SK-N-SH (cell line): ENCODE measurements around the gene SPEG. TPM values are rescaled to one million over a fixed set of nuclear protein-coding genes. Genes with fewer than 3 reads are reported as not detected.

ENCODE experiments used
- CTCF ChIA-PET: fragments of 300-600, 350-600 bp; formaldehyde crosslinking; extraction: SDS; loops from one replicate; lab custom pipeline; 2021; lab: Yijun Ruan, JAX
- POLR2A ChIA-PET: fragments of 350-600 bp; sonication (Branson Sonifier 250); formaldehyde crosslinking; extraction: SDS; loops from one replicate; lab custom pipeline; 2020; ENCODE audit warnings: antibody characterized with exemption, inconsistent platforms; lab: Yijun Ruan, JAX
- DNase-seq: peaks from one replicate; pipeline ENCODE4 v3.0.0; 2012
- H2AFZ ChIP-seq: fragments of 200-600 bp; sonication (generic); 2 replicates; pipeline ENCODE4 v1.8.1; 2016; ENCODE audit warnings: antibody characterized with exemption, mild to moderate bottlenecking, low read depth
- H3F3A ChIP-seq: fragments of 200-600 bp; sonication (generic); replicated peaks from 2 replicates; pipeline ENCODE3; 2016; ENCODE audit warnings: antibody characterized with exemption, mild to moderate bottlenecking; ENCODE audit not compliant: insufficient read depth
- H3K27ac ChIP-seq, 2 experiments: fragments of 200-500 bp in 1 of 2; fragments of 200-600 bp in 1 of 2; sonication (Bioruptor generic) in 1 of 2; sonication (generic), shearing (Covaris generic) in 1 of 2; 2 replicates each; pipeline versions ENCODE4 v1.5.1 to v1.6.1; 2014 to 2016; ENCODE audit warnings: low read depth in 2 of 2, inconsistent platforms in 1 of 2, low read length in 1 of 2, mild to moderate bottlenecking in 1 of 2, mixed read lengths in 1 of 2
- H3K27me3 ChIP-seq: fragments of 200-600 bp; sonication (generic), shearing (Covaris generic); 2 replicates; pipeline ENCODE4 v1.6.1; 2016; ENCODE audit warnings: mixed run types; ENCODE audit not compliant: insufficient read depth
- H3K36me3 ChIP-seq, 2 experiments: fragments of 200-500 bp in 1 of 2; fragments of 200-600 bp in 1 of 2; sonication (Bioruptor generic) in 1 of 2; sonication (generic) in 1 of 2; replicated peaks in 1 of 2; 2 replicates each; pipeline versions ENCODE3 to v1.5.1; 2014 to 2016; ENCODE audit warnings: low read length in 1 of 2, mild to moderate bottlenecking in 1 of 2; ENCODE audit not compliant: insufficient read depth in 2 of 2, control insufficient read depth in 1 of 2
- H3K4me1 ChIP-seq, 2 experiments: fragments of 200-500 bp in 1 of 2; fragments of 200-600 bp in 1 of 2; sonication (Bioruptor generic) in 1 of 2; sonication (generic), shearing (Covaris generic) in 1 of 2; 2 replicates each; pipeline versions ENCODE4 v1.5.1 to v1.6.1; 2014 to 2016; ENCODE audit warnings: low read depth in 1 of 2, low read length in 1 of 2, mixed run types in 1 of 2; ENCODE audit not compliant: insufficient read depth in 2 of 2, control insufficient read depth in 1 of 2
- H3K4me2 ChIP-seq: fragments of 200-600 bp; sonication (generic), shearing (Covaris generic); 2 replicates; pipeline ENCODE4 v1.6.1; 2017; ENCODE audit warnings: mixed run types
- H3K4me3 ChIP-seq, 2 experiments: fragments of 200-500 bp in 1 of 2; fragments of 200-600 bp in 1 of 2; sonication (Bioruptor generic) in 1 of 2; sonication (generic), shearing (Covaris generic) in 1 of 2; 2 replicates each; pipeline versions ENCODE4 v1.5.1 to v1.8.1; 2014 to 2016; ENCODE audit warnings: low read depth in 2 of 2, inconsistent platforms in 1 of 2, low read length in 1 of 2, mild to moderate bottlenecking in 1 of 2, mixed read lengths in 1 of 2, moderate library complexity in 1 of 2
- H3K79me2 ChIP-seq: fragments of 200-600 bp; sonication (generic); 2 replicates; pipeline ENCODE4 v1.8.1; 2017; ENCODE audit warnings: mild to moderate bottlenecking; ENCODE audit not compliant: insufficient read depth
- H3K9ac ChIP-seq: fragments of 200-600 bp; sonication (generic); 2 replicates; pipeline ENCODE4 v1.6.1; 2017; ENCODE audit warnings: mixed run types
- H3K9me2 ChIP-seq: fragments of 200-600 bp; sonication (generic); 2 replicates; pipeline ENCODE4 v1.6.1; 2017; ENCODE audit warnings: mixed run types
- H3K9me3 ChIP-seq: fragments of 200-600 bp; sonication (generic); 2 replicates; pipeline ENCODE4 v1.6.1; 2017; ENCODE audit warnings: mixed run types, mild to moderate bottlenecking, moderate library complexity
- H4K20me1 ChIP-seq: fragments of 200-600 bp; sonication (generic); 2 replicates; pipeline ENCODE4 v1.6.1; 2017; ENCODE audit warnings: mild to moderate bottlenecking, mixed run types; ENCODE audit not compliant: insufficient read depth
- CHD2 ChIP-seq: fragments of 150-350 bp; IDR thresholded peaks from 2 replicates; pipeline ENCODE4 v1.6.1; 2018; ENCODE audit warnings: low read length; ENCODE audit not compliant: partially characterized antibody
- CTCF ChIP-seq: fragments of 200-600 bp; sonication (generic); IDR thresholded peaks from 2 replicates; pipeline ENCODE4 v1.6.1; 2017; ENCODE audit warnings: antibody characterized with exemption, mild to moderate bottlenecking, moderate library complexity
- ELF1 ChIP-seq: IDR thresholded peaks from 2 replicates; pipeline ENCODE4 v1.4.0; 2012
- EP300 ChIP-seq, 2 experiments: IDR thresholded peaks; 2 replicates each; pipeline versions ENCODE4 v1.4.0 to v1.6.1; 2012; ENCODE audit warnings: borderline replicate concordance in 1 of 2, low read depth in 1 of 2, low read length in 1 of 2
- EZH2phosphoT487 ChIP-seq: fragments of 200-600 bp; sonication (generic); IDR thresholded peaks from 2 replicates; pipeline ENCODE4 v1.6.1; 2017; ENCODE audit warnings: low read depth, mixed run types, mild to moderate bottlenecking, antibody characterized with exemption, moderate library complexity, borderline replicate concordance
- FOXJ3 ChIP-seq: sonication (generic); formaldehyde crosslinking; IDR thresholded peaks from 2 replicates; pipeline ENCODE4 v1.5.1; 2020; ENCODE audit warnings: mild to moderate bottlenecking, missing genetic modification reagents
- FOXM1 ChIP-seq: IDR thresholded peaks from 2 replicates; pipeline ENCODE4 v1.4.0; 2012; ENCODE audit warnings: low read depth, mild to moderate bottlenecking
- GABPA ChIP-seq: IDR thresholded peaks from 2 replicates; pipeline ENCODE4 v1.4.0; 2012; ENCODE audit warnings: low read depth, mild to moderate bottlenecking
- GATA2 ChIP-seq: sonication (generic); formaldehyde crosslinking; IDR thresholded peaks from 2 replicates; pipeline ENCODE4 v1.5.0; 2020; ENCODE audit warnings: mild to moderate bottlenecking, missing genetic modification reagents
- MEF2A ChIP-seq: IDR thresholded peaks from 2 replicates; pipeline ENCODE4 v1.4.0; 2012; ENCODE audit warnings: low read depth, borderline replicate concordance
- NFIC ChIP-seq: IDR thresholded peaks from 2 replicates; pipeline ENCODE4 v1.4.0; 2012; ENCODE audit warnings: borderline replicate concordance
- NRF1 ChIP-seq: IDR thresholded peaks from 2 replicates; pipeline ENCODE4 v1.6.1; 2012; ENCODE audit warnings: low read depth, mild to moderate bottlenecking, low read length
- POLR2AphosphoS5 ChIP-seq: IDR thresholded peaks from 2 replicates; pipeline ENCODE4 v1.6.1; 2012; ENCODE audit warnings: low read depth, low read length
- RAD21 ChIP-seq: IDR thresholded peaks from 2 replicates; pipeline ENCODE4 v1.6.1; 2012; ENCODE audit warnings: mild to moderate bottlenecking, low read length
- REST ChIP-seq: IDR thresholded peaks from 2 replicates; pipeline ENCODE4 v1.6.1; 2012; ENCODE audit warnings: mild to moderate bottlenecking, low read depth, low read length, moderate library complexity
- RXRA ChIP-seq: IDR thresholded peaks from 2 replicates; pipeline ENCODE4 v1.4.0; 2012; ENCODE audit warnings: low read depth, mild to moderate bottlenecking, borderline replicate concordance
- SIN3A ChIP-seq: IDR thresholded peaks from 2 replicates; pipeline ENCODE4 v1.6.1; 2012; ENCODE audit warnings: low read depth, mild to moderate bottlenecking, low read length, moderate library complexity, borderline replicate concordance
- SMC3 ChIP-seq: IDR thresholded peaks from 2 replicates; pipeline ENCODE4 v1.6.1; 2012; ENCODE audit warnings: low read depth, low read length, improper control_type of control experiment
- TAF1 ChIP-seq: IDR thresholded peaks from 2 replicates; pipeline ENCODE4 v1.6.1; 2012; ENCODE audit warnings: low read depth, mild to moderate bottlenecking, low read length, moderate library complexity, borderline replicate concordance
- TCF12 ChIP-seq: IDR thresholded peaks from 2 replicates; pipeline ENCODE4 v1.4.0; 2012
- TEAD4 ChIP-seq: IDR thresholded peaks from 2 replicates; pipeline ENCODE4 v1.4.0; 2012; ENCODE audit warnings: mild to moderate bottlenecking, borderline replicate concordance; ENCODE audit not compliant: insufficient read depth
- USF2 ChIP-seq: fragments of 150-350 bp; IDR thresholded peaks from 2 replicates; pipeline ENCODE4 v1.6.1; 2017; ENCODE audit warnings: antibody characterized with exemption, low read length, low read depth, borderline replicate concordance
- YY1 ChIP-seq: IDR thresholded peaks from 2 replicates; pipeline ENCODE4 v1.4.0; 2012; ENCODE audit warnings: low read depth, mild to moderate bottlenecking
- WGBS: methylation state at CpG from one replicate; pipeline ENCODE4 v1.1.6; 2017; ENCODE audit warnings: low lambda C conversion rate; 5-methylcytosine and 5-hydroxymethylcytosine counted together
- polyA plus RNA-seq, 3 experiments: library from polyadenylated mRNA; depleted of rRNA; stranded (reverse); fragments of >200 nt; gene quantifications; 2 replicates each; pipeline ENCODE4 v1.2.3, GENCODE V29; 2012
- TF ChIP-seq, protein P1 (sequence below): IDR thresholded peaks from 2 replicates; pipeline ENCODE4; 2012
- TF ChIP-seq, protein P2 (sequence below): IDR thresholded peaks from 2 replicates; pipeline ENCODE4 v1.4.0; 2012; ENCODE audit warnings: low read depth, borderline replicate concordance
- TF ChIP-seq, protein P3 (sequence below): IDR thresholded peaks from 2 replicates; pipeline ENCODE4 v1.4.0; 2012; ENCODE audit warnings: low read depth

The SPEG gene
- polyA plus RNA-seq, 1 of the 3 experiments (the other 2 are of a cell fraction): 107 TPM

DNA sequence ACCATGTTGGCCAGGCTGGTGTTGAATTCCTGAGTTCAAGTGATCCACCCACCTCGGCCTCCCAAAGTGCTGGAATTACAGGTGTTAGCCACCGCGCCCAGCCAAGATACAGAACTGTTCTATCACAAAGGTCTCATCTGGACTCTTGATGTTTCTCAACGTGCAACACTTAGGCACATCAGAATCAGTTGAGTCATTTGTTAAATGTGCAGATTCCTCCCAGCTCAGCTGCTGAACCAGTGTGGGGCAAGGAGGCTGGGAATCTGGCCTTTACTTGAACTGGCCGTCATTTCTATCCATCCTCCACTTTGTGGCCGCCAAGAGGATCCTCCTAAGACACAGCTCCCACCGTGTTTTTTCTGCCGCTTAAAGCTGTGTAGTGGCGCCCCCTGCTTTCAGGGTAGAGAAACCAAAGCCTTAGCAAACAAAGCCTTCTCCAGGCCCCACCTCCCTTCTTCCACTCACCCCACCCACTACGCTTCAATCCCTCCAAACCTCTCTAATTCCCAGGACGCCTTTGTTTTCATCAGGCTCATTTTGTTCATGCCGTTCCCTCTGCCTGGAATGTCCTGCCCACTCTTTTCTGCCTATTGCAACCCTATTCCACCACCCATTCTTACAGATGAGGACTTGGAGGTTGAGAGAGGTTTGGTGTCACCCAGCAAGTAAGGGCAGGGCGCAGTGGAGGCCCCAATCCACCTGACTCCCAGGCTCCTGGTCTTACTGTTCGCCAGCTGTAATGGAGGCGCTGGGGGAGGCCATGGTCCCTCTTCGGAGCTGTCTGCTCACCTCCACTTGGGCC, 776 bp upstream of the SPEG start:
- 83% methylated on average over 16 of the region's 16 CpGs for WGBS

More for the DNA sequence above, 776 bp upstream of the SPEG start:
- Histone ChIP-seq H3K79me2 (no peaks in the 10 kb centered on the region), H3K4me1 (peaks cover 0 to 16% of the 10 kb centered on the region in 2 experiments; a peak in 1 of 4 replicates)
- TF ChIP-seq MEF2A (no peak), CTCF (peak; percentile 55), GABPA (no peak), POLR2AphosphoS5 (no peak), YY1 (no peak), NFIC (no peak), RAD21 (peak; percentile 29; the same call in 1 of the 2 replicates), TAF1 (no peak), SMC3 (peak; percentile 24; the same call in 1 of the 2 replicates), RXRA (no peak), EZH2phosphoT487 (no peak), REST (no peak), SIN3A (no peak), NRF1 (no peak), TEAD4 (no peak), GATA2 (CRISPR knock-in tag) (no peak), FOXM1 (no peak), USF2 (no peak), FOXJ3 (CRISPR knock-in tag) (no peak), ELF1 (no peak), TCF12 (no peak), EP300 (IDR thresholded peaks at IDR 0.05; ENCODE audit: borderline replicate concordance in 1 of 2, low read depth in 1 of 2, low read length in 1 of 2) (no peak), CHD2 (no peak)
- TF ChIP-seq, protein P1, sequence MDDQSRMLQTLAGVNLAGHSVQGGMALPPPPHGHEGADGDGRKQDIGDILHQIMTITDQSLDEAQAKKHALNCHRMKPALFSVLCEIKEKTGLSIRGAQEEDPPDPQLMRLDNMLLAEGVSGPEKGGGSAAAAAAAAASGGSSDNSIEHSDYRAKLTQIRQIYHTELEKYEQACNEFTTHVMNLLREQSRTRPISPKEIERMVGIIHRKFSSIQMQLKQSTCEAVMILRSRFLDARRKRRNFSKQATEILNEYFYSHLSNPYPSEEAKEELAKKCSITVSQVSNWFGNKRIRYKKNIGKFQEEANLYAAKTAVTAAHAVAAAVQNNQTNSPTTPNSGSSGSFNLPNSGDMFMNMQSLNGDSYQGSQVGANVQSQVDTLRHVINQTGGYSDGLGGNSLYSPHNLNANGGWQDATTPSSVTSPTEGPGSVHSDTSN: no peak
- TF ChIP-seq, protein P2, sequence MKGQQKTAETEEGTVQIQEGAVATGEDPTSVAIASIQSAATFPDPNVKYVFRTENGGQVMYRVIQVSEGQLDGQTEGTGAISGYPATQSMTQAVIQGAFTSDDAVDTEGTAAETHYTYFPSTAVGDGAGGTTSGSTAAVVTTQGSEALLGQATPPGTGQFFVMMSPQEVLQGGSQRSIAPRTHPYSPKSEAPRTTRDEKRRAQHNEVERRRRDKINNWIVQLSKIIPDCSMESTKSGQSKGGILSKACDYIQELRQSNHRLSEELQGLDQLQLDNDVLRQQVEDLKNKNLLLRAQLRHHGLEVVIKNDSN: no peak
- TF ChIP-seq, protein P3, sequence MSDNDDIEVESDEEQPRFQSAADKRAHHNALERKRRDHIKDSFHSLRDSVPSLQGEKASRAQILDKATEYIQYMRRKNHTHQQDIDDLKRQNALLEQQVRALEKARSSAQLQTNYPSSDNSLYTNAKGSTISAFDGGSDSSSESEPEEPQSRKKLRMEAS: no peak
- TF ChIP-seq, all 33 proteins: peak for 3
- Histone ChIP-seq H3K27me3 (no peaks in the 10 kb centered on the region), H3F3A (no peaks in the 10 kb centered on the region), H3K9me3 (no peaks in the 10 kb centered on the region), H3K27ac (no peak overlapping the region), H3K36me3 (no peaks in the 10 kb centered on the region), H3K9me2 (no peaks in the 10 kb centered on the region), H3K4me2 (no peak overlapping the region), H3K9ac (no peak overlapping the region), H3K4me3 (no peak overlapping the region), H4K20me1 (no peaks in the 10 kb centered on the region), H2AFZ (no peak overlapping the region)
- DNase-seq: peak; percentile 39
- CTCF ChIA-PET: interaction anchor here (1.1 to 1.4 kb wide), 6 partner anchors 16 to 96 kb away, joined by 3 to 4 read pairs (median 4); no protein-coding TSS in a partner anchor
- POLR2A ChIA-PET: no interaction called here
